ENCODE measurements around the gene APOBEC3H. TPM values are rescaled to one million over a fixed set of nuclear protein-coding genes. Genes with fewer than 3 reads are reported as not detected.

APOBEC3H gene
- total and polyA plus RNA-seq, 7 donors, result 1.5 TPM; not detected in 6

DNA sequence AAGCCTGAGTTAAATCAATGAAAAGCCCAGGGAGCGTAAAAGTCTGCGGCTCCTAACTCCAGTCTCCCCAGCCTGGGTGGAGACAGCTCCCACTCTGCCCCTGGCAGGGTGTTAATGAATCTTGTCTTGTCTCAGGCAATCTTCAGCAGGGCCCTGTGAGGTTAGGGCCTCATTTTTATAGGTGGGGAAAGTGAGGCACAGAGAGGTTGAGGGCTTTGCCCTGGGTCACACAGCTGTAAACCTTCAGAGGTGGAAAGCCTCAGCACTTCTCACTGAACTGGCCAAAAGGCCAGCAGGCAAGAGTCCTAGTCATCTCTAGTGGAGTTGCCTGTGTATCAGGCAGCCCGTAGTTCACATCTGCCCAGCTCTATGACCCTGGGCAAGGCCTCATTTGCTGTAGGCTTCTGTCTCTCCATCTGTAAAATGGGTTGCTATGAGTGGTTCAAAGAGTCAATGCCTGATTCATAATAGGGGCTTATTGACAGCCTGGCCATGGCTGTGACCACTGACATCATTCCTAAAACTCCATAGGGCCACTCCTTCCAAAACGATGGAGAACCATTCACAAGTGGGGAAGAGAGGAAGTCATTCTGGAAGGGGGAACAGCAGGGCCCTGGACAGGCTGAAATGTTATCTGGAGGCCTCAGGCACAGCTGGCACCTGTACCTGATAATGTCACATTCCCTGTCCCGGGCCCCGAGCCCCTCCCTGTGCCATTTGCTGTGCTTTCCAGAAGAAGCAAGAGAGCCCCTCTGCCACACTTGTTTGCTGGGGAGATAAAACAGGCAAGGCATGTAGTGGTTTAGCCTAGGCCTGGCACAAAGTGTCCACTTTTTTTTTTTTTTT lies 49.4 kb downstream of the APOBEC3H start:
- H3K4me1 ChIP-seq, result peaks cover 0 to 77% (median 72%) of the 10 kb centered on the region in 4 donors
- peak overlapping the region; percentile 95 to 99 (median 98) for H3K27ac ChIP-seq
- H3K36me3 ChIP-seq, result peaks cover 0 to 15% (median 0%) of the 10 kb centered on the region in 4 donors
- H3K4me3 ChIP-seq, result peak overlapping the region; percentile 48 to 87 (median 82)
- no peaks in the 10 kb centered on the region for H3K9me3 ChIP-seq
- no peak for TF ChIP-seq EP300 (IDR thresholded peaks at IDR 0.05)
- no peak for TF ChIP-seq POLR2A (IDR thresholded peaks at IDR 0.05)
- no peak for TF ChIP-seq POLR2AphosphoS5 (IDR thresholded peaks at IDR 0.05)
- TF ChIP-seq, protein P1, sequence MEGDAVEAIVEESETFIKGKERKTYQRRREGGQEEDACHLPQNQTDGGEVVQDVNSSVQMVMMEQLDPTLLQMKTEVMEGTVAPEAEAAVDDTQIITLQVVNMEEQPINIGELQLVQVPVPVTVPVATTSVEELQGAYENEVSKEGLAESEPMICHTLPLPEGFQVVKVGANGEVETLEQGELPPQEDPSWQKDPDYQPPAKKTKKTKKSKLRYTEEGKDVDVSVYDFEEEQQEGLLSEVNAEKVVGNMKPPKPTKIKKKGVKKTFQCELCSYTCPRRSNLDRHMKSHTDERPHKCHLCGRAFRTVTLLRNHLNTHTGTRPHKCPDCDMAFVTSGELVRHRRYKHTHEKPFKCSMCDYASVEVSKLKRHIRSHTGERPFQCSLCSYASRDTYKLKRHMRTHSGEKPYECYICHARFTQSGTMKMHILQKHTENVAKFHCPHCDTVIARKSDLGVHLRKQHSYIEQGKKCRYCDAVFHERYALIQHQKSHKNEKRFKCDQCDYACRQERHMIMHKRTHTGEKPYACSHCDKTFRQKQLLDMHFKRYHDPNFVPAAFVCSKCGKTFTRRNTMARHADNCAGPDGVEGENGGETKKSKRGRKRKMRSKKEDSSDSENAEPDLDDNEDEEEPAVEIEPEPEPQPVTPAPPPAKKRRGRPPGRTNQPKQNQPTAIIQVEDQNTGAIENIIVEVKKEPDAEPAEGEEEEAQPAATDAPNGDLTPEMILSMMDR (IDR thresholded peaks at IDR 0.05), result no peak
- WGBS, 2 donors, result 60 to 73% methylated on average over 6 of the region's 6 CpGs
- intact Hi-C loops (cut with DNase I), result no loop called here
- no peaks in the 10 kb centered on the region for H3K27me3 ChIP-seq
- peak; percentile 58 for DNase-seq

DNA sequence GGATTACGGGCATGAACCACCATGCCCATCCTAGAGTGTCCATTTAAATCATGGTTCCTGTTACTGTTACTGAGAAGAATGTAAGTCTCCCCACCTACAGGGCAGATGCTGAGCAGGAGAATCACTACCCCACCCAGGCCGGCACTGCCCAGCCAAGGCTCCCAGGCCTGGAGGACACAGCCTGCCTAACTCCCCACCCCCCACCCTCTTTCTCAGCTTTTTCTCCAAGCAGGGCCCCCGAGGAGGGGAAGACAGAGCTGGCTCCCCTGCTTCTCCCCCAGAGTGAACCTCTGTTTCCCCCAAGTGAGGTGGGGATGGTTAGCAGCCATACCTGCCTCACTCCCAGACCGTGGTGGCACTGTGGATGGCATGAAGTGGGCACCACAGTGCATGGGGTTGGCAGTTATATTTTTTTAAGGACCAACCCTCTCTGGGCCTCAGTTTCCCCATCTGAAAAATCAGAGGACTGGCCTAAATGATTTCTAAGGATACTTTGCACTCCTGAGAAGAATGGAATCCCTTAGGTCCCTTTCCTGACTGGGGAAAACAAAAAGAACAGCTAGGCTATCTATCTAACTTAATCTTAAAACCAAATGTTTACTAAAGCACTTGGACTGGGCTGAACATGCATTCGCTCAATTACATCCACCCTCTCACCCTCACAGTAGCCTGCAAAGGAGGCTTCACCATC lies 50.4 kb downstream of the APOBEC3H start:
- Histone ChIP-seq H3K4me3 (no peak overlapping the region), H3K4me1 (peaks cover 0 to 83% (median 75%) of the 10 kb centered on the region in 4 donors), H3K27ac (peak overlapping the region; percentile 95 to 99 (median 98))

DNA sequence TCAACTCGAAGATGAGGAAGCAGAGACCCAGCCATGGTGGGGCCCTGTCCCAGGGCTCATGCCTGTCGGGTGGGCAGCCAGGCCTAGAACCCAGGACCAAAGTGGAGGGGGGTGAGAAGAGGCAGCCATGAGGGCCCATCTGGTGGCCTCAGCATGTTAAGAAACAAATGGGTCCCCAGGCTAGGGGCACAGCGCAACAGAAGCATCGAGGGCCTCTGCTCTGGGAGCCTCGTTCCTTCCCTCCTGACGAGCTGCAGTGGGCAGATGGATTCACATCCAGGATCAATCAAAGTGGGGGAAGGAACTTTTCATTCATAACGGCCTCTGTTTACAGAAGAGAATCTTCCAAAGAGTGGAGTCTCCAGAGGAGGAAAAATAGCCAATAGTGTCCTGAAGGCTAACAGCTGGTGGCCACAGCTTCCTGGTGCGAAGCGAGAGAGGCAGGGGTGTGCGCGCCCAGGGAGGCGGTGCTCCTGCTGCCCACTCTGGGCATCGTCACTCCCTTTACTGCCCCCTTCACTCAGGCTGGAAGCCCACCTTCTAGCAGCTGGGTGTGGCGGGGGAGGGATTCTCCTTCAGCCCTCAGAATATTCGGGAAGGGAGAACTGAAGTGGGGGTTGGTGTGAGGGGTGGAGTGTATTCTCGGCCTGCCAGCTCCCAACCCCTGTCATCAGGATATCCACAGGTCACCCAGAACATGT lies 51.1 kb downstream of the APOBEC3H start:
- Histone ChIP-seq H3K36me3 (peaks cover 0 to 15% (median 0%) of the 10 kb centered on the region in 4 donors), H3K4me1 (peaks cover 0 to 88% (median 75%) of the 10 kb centered on the region in 4 donors), H3K27ac (peak overlapping the region; percentile 95 to 99 (median 98)), H3K4me3 (no peak overlapping the region), H3K27me3 (no peaks in the 10 kb centered on the region), H3K9me3 (no peaks in the 10 kb centered on the region)
- peak; percentile 64 for DNase-seq
- 80 to 82% methylated on average over 16 of the region's 16 CpGs for WGBS, 2 donors
- TF ChIP-seq, protein P1 (IDR thresholded peaks at IDR 0.05), result no peak
- TF ChIP-seq EP300 (IDR thresholded peaks at IDR 0.05), result no peak
- no peak for TF ChIP-seq POLR2AphosphoS5 (IDR thresholded peaks at IDR 0.05)
- TF ChIP-seq POLR2A (IDR thresholded peaks at IDR 0.05), result no peak
- intact Hi-C loops (cut with DNase I), result no loop called here

More for the DNA sequence above, 50.4 kb downstream of the APOBEC3H start:
- intact Hi-C loops (cut with DNase I), result no loop called here
- no peak for TF ChIP-seq POLR2AphosphoS5 (IDR thresholded peaks at IDR 0.05)
- TF ChIP-seq EP300 (IDR thresholded peaks at IDR 0.05), result no peak
- no peak for TF ChIP-seq POLR2A (IDR thresholded peaks at IDR 0.05)
- TF ChIP-seq, protein P1 (IDR thresholded peaks at IDR 0.05), result no peak
- Histone ChIP-seq H3K9me3 (no peaks in the 10 kb centered on the region), H3K27me3 (no peaks in the 10 kb centered on the region), H3K36me3 (peaks cover 0 to 15% (median 0%) of the 10 kb centered on the region in 4 donors)
- DNase-seq, result peak; percentile 47
- 83 to 87% methylated on average over 5 of the region's 5 CpGs for WGBS, 2 donors

DNA sequence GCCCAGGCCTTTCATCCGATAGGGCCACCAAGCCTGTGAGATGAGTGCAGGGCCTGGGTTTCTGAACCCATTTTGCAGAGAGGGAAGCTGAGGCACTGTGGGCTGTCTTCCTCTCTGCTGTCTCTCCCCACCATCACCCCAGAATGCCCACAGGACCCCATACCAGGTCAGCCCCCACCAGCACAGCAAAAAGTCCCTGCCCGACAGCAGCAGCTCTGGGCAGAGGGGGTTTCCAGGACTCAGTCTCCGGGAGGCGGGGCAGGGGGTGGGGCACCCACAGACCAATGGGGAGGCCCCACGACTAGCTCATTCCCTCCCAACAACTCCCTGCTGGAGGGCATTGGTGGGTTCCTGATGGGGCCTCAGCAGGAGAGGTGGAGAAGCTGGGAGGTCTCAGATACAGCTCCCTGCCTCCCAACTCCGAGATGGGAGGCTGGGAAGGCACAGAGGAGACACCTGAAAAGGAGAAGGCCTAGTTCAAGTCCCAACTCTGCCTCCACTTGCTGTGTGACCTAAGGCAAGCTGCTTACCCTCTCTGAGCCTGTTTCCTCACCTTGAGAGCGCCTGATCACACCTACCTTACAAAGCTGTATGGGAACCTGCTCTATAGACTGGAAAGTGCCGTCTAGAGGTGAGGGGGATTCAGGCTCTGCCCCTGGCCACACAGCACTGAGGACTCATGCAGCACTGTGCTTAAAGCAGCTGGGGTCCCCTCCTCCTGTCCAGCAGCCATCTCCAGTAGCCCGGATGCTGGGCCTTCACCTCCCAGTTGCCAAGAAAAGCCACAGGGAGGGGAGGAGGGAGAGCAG lies 51.9 kb downstream of the APOBEC3H start:
- no peaks in the 10 kb centered on the region for H3K27me3 ChIP-seq
- no peak for TF ChIP-seq EP300 (IDR thresholded peaks at IDR 0.05)
- peak in 2 of 4 donors; percentile 32 to 55 for TF ChIP-seq POLR2AphosphoS5 (IDR thresholded peaks at IDR 0.05)
- peak; percentile 88 for DNase-seq
- peaks cover 0 to 86% (median 71%) of the 10 kb centered on the region in 4 donors for H3K4me1 ChIP-seq
- peak overlapping the region in 2 of 4 donors; percentile 2 to 99 for H3K4me3 ChIP-seq
- 71 to 82% methylated on average over 9 of the region's 9 CpGs for WGBS, 2 donors
- intact Hi-C loops (cut with DNase I), result no loop called here
- H3K9me3 ChIP-seq, result no peaks in the 10 kb centered on the region
- peak overlapping the region; percentile 95 to 99 (median 98) for H3K27ac ChIP-seq
- peaks cover 0 to 15% (median 0%) of the 10 kb centered on the region in 4 donors for H3K36me3 ChIP-seq
